Activated naive CD8-positive, alpha-beta T cell (primary cell): Measurements from ENCODE around the gene ARMC3.

Experiments
- H3K27ac Mint-ChIP-seq: one replicate; pipeline ENCODE4 v1.8.0; 2021; ENCODE audit warnings: mixed read lengths
- H3K27me3 Mint-ChIP-seq: one replicate; pipeline ENCODE4 v1.8.0; 2021; ENCODE audit warnings: mixed read lengths
- H3K36me3 Mint-ChIP-seq: one replicate; pipeline ENCODE4 v1.8.0; 2021; ENCODE audit warnings: mixed read lengths
- H3K4me1 Mint-ChIP-seq: one replicate; pipeline ENCODE4 v1.8.0; 2021; ENCODE audit warnings: low read depth, mixed read lengths
- H3K4me3 Mint-ChIP-seq: one replicate; pipeline ENCODE4 v1.8.0; 2021; ENCODE audit warnings: mild to moderate bottlenecking, mixed read lengths
- H3K9me3 Mint-ChIP-seq: one replicate; pipeline ENCODE4 v1.8.0; 2021; ENCODE audit warnings: low read depth, mixed read lengths

The ARMC3 gene

DNA sequence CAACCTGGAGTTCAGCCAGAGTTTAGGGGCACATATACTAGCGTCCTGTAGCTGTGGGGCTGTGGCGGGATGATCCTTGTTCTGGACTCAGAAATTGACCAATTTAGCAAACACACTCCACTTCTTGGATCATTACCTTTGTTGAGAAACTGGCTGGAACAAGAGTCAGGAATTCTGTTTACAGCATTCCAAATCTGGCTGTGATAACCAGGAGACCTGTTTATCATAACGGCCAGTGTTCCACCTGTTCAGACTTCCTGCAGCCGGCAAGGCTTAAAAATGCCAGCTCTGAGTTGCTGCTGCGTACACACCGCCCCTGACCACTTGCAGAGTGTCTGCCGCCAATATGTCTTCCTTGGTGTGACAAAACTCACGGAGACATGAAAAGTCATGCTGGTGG, 64.8 kb downstream of the ARMC3 start:
- Mint-ChIP-seq H3K36me3 (no peaks in the 10 kb centered on the region), H3K4me1 (peaks cover 10% of the 10 kb centered on the region), H3K9me3 (no peaks in the 10 kb centered on the region), H3K4me3 (no peak overlapping the region), H3K27me3 (peaks cover 7% of the 10 kb centered on the region), H3K27ac (no peak overlapping the region)

DNA sequence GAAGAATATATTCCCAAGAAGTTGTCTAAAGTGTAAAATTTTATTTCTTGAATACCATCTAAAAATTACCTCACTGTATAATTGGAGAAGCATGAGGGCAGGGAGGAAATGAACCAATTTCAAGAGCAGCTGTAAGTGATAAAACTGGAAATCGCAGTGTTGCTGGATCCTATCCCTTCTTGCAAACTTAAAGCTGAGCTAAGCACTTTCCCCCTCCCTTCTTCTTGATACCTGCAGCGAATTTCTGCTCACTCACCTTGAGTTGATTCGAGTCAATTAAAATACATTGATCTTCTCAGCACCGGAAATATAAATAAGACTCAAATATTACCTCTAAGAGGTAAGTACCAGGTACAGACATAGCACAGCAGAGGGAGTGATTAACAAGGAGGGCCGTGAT, 65.5 kb downstream of the ARMC3 start:
- no peak overlapping the region for H3K27ac Mint-ChIP-seq
- peaks cover 10% of the 10 kb centered on the region for H3K4me1 Mint-ChIP-seq
- H3K4me3 Mint-ChIP-seq: no peak overlapping the region
- peaks cover 10% of the 10 kb centered on the region for H3K27me3 Mint-ChIP-seq
- H3K36me3 Mint-ChIP-seq: no peaks in the 10 kb centered on the region
- no peaks in the 10 kb centered on the region for H3K9me3 Mint-ChIP-seq

DNA sequence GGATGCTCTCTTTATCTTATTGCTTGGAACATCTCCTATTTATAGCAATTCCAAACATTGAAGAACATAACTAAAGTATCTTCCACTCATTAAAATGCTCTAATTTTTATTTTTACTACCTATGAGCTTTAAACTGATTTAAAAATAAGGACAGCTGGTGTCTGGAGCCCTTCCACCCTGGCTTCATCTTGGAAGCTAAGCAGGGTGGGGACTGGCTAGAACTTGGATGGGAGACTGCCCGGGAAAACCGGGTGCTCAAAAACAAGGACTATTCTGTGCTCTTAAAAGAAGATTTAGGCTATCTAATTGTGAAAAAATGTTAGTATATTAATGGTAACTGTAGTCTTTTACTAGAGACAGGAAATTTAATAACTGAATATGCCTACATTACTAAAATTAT, 69.2 kb downstream of the ARMC3 start:
- Mint-ChIP-seq H3K4me3 (no peak overlapping the region), H3K4me1 (peaks cover under 1% of the 10 kb centered on the region), H3K27ac (no peak overlapping the region), H3K36me3 (no peaks in the 10 kb centered on the region), H3K27me3 (peaks cover 10% of the 10 kb centered on the region), H3K9me3 (no peaks in the 10 kb centered on the region)

DNA sequence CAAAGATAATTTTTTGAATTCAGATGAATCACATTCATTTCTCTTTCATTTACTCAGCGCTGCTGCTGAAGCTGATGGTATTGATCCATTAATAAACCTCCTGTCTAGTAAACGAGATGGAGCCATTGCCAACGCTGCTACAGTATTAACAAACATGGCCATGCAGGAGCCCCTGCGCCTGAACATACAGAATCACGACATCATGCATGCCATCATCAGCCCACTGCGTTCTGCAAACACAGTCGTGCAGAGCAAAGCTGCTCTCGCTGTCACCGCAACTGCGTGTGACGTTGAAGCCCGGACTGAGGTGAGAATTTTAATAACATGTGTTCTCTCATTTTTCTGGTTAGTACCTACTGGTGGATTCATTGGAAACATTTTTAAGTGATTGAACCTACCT, 70.2 kb downstream of the ARMC3 start:
- Mint-ChIP-seq H3K4me1 (no peaks in the 10 kb centered on the region), H3K27me3 (peaks cover 13% of the 10 kb centered on the region), H3K9me3 (no peaks in the 10 kb centered on the region), H3K4me3 (no peak overlapping the region), H3K27ac (no peak overlapping the region), H3K36me3 (no peaks in the 10 kb centered on the region)

DNA sequence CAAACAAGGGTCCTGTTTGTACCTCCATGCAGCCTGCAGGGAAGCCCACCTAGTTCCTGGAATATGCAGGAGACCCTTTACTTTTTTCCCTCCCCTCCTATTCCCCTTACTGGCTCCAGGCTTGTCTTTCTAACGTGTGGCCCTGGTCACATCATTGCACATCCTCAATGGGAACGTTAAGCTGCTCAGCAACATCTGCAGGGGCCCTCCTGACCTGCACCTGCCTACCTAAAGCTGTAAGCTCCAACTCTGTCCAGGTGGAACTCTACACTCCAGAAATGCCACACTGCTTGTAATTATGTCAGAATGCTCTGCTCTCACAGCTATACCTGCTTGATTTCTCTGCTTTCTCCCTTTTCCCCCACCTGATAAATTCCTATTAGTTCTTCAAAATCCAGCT, 72.1 kb downstream of the ARMC3 start:
- H3K27ac Mint-ChIP-seq: no peak overlapping the region
- H3K36me3 Mint-ChIP-seq: no peaks in the 10 kb centered on the region
- no peaks in the 10 kb centered on the region for H3K9me3 Mint-ChIP-seq
- peaks cover 20% of the 10 kb centered on the region for H3K27me3 Mint-ChIP-seq
- H3K4me3 Mint-ChIP-seq: no peak overlapping the region
- H3K4me1 Mint-ChIP-seq: no peaks in the 10 kb centered on the region

GRCh38 chr10:23001901-23002516, 74.2 kb downstream of the ARMC3 start:
- Mint-ChIP-seq H3K36me3 (no peaks in the 10 kb centered on the region), H3K4me3 (no peak overlapping the region), H3K27me3 (peaks cover 18% of the 10 kb centered on the region), H3K9me3 (no peaks in the 10 kb centered on the region), H3K27ac (no peak overlapping the region), H3K4me1 (no peaks in the 10 kb centered on the region)

- peaks cover 17% of the 10 kb centered on the region for H3K27me3 Mint-ChIP-seq
These were observed 77.3 kb downstream of the ARMC3 start for GRCh38 chr10:23005150-23005549.

DNA sequence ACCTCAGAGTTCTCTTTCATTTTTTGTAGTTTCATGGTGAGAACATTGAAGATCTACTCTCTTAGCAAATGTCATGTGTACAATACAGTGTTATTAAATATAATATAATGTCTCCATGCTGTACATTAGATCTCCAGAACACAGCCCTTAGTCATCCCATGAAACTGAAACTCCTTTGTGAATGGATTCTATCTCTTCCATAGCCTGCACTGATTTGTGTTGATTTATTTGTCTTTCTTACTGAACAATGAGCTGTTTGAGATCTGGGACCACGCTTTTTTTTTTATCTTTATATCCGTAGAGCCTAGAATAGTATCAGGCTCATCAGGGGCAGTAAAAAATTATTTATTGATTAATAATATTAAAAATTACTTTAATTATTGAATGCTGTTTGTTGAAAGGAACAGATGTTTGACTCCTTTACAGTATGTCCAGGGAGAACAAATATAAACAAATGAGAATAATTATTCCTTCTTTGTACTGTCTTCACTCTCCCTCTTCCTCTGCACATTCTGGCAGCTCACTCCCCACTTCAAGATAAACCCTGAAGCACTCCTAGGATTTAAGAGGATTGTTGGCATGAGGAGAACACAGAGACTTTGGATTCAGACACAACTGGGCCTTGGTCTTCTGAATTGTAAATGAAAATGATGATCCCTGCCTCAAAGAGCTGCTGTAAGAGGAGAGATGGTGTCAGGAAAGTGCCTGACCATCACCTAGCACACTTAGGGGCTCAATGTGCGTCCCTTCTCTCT, 85.9 kb downstream of the ARMC3 start:
- Mint-ChIP-seq H3K4me1 (no peaks in the 10 kb centered on the region), H3K4me3 (no peak overlapping the region), H3K36me3 (no peaks in the 10 kb centered on the region), H3K27ac (no peak overlapping the region), H3K9me3 (no peaks in the 10 kb centered on the region), H3K27me3 (peaks cover 21% of the 10 kb centered on the region)

More at GRCh38 chr10:23005150-23005549, 77.3 kb downstream of the ARMC3 start:
- no peak overlapping the region for H3K27ac Mint-ChIP-seq
- H3K4me1 Mint-ChIP-seq: no peaks in the 10 kb centered on the region
- H3K4me3 Mint-ChIP-seq: no peak overlapping the region
- H3K9me3 Mint-ChIP-seq: no peaks in the 10 kb centered on the region
- H3K36me3 Mint-ChIP-seq: no peaks in the 10 kb centered on the region

DNA sequence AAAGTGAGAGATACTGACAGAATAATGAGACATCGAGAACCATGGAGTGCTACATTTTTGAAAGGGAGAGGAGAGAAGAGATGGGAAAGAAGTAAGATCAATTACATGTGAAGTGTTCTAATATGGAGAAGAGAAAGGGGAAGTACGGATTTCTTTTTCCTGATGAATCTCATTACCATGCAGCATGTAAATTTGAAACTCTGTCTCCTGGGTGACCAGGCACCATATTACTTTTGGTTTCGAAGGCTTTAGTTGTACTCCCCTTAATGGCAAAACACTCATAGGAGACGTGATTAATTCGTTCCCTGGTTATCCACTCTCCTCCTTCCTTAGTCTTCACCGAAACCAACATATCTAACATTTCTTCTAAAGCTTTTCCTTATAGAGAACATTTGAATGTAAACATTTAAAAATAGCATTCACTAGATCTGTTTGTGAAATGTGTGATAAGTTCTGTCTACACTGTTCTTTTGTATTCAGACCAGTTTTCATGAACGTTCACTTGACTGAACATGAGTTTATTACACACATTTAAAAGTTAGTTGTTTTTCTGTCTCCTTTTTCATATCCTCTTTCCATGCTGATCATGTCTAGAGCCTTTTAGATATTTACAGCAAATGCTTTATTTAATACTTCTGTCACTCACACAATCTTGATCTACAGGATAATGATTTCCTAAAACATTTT, 87.3 kb downstream of the ARMC3 start:
- Mint-ChIP-seq H3K36me3 (no peaks in the 10 kb centered on the region), H3K9me3 (no peaks in the 10 kb centered on the region), H3K4me3 (no peak overlapping the region), H3K4me1 (no peaks in the 10 kb centered on the region), H3K27me3 (peaks cover 21% of the 10 kb centered on the region), H3K27ac (no peak overlapping the region)

GRCh38 chr10:23016636-23017035, 88.8 kb downstream of the ARMC3 start:
- H3K4me3 Mint-ChIP-seq: no peak overlapping the region
- peaks cover 20% of the 10 kb centered on the region for H3K27me3 Mint-ChIP-seq
- no peaks in the 10 kb centered on the region for H3K36me3 Mint-ChIP-seq
- H3K9me3 Mint-ChIP-seq: no peaks in the 10 kb centered on the region
- H3K4me1 Mint-ChIP-seq: no peaks in the 10 kb centered on the region
- H3K27ac Mint-ChIP-seq: no peak overlapping the region

DNA sequence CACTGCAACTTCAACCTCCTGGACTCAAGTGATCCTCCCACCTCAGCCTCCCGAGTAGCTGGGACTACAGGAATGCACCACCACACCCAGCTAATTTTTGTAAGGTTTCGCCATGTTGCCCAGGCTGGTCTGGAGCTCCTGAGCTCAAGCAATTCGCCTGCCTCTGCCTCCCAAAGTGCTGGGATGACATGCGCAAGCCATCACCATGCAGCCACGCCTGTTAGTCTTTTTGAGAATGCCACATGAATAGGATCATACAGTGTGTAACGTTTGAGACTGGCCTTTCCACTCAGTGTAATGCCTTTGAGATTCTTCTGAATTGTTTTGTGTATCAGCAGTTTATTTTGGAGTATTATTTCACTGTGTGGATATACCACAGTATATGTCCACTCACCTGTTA, 91.8 kb downstream of the ARMC3 start:
- Mint-ChIP-seq H3K9me3 (peaks cover 12% of the 10 kb centered on the region), H3K4me1 (no peaks in the 10 kb centered on the region), H3K27me3 (peaks cover 24% of the 10 kb centered on the region), H3K4me3 (no peak overlapping the region), H3K36me3 (peaks cover 2% of the 10 kb centered on the region), H3K27ac (no peak overlapping the region)

GRCh38 chr10:23021430-23021829, 93.6 kb downstream of the ARMC3 start:
- Mint-ChIP-seq H3K9me3 (peaks cover 12% of the 10 kb centered on the region), H3K4me3 (no peak overlapping the region), H3K27ac (no peak overlapping the region), H3K27me3 (peaks cover 20% of the 10 kb centered on the region), H3K4me1 (no peaks in the 10 kb centered on the region), H3K36me3 (peaks cover 2% of the 10 kb centered on the region)

DNA sequence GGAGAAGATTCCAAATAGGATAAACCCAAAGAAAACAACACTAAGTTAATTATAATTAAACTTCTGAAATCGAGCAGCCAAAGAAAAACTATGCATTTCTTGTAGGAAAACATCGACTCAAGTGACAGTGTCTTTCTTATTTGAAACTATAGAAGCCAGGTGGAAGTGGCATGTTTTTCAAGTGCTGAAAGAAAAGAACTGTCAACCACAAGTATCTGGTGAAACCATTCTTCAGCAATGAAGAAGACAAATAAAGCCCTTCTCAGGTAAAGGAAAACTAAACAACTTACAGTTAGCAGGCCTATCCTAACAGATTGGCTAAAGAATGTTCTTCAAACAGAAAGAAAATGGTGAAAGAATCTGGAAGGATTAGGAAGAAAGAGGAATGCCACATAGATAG, 96.1 kb downstream of the ARMC3 start:
- Mint-ChIP-seq H3K36me3 (peaks cover 2% of the 10 kb centered on the region), H3K4me3 (no peak overlapping the region), H3K4me1 (no peaks in the 10 kb centered on the region), H3K27me3 (peaks cover 20% of the 10 kb centered on the region), H3K9me3 (peaks cover 12% of the 10 kb centered on the region), H3K27ac (no peak overlapping the region)

- H3K9me3 Mint-ChIP-seq: no peaks in the 10 kb centered on the region
- H3K4me3 Mint-ChIP-seq: no peak overlapping the region
- no peaks in the 10 kb centered on the region for H3K4me1 Mint-ChIP-seq
- peaks cover 24% of the 10 kb centered on the region for H3K27me3 Mint-ChIP-seq
- no peaks in the 10 kb centered on the region for H3K36me3 Mint-ChIP-seq
- H3K27ac Mint-ChIP-seq: no peak overlapping the region
These were observed 103.5 kb downstream of the ARMC3 start for GRCh38 chr10:23031318-23031717.

DNA sequence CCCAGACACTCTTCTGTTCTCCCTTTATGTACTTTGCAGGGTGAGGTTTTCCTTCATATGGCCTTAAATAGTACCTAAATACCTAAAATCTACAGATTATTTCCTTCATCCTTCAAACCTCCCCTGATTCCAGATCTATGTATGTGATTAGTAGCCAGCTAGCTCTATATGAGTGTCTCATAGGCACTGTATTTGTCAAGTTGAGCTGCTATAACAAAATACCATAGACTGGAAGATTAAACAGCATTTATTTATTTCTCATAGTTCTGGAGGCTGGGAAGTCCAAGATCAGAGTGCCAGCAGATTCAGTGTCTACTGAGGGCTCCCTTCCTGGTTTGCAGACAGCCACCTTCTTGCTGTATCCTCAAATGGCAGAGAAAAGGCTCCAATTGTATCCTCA, 106.9 kb downstream of the ARMC3 start:
- H3K27me3 Mint-ChIP-seq: peaks cover 28% of the 10 kb centered on the region
- H3K36me3 Mint-ChIP-seq: no peaks in the 10 kb centered on the region
- H3K9me3 Mint-ChIP-seq: peaks cover 3% of the 10 kb centered on the region
- no peak overlapping the region for H3K4me3 Mint-ChIP-seq
- no peaks in the 10 kb centered on the region for H3K4me1 Mint-ChIP-seq
- no peak overlapping the region for H3K27ac Mint-ChIP-seq
